Measurements from ENCODE around the gene LUZP2. TPM values are rescaled to one million over a fixed set of nuclear protein-coding genes. Genes with fewer than 3 reads are reported as not detected.

LUZP2 gene
- total and polyA plus RNA-seq, 2 donors (not counting 1 experiment from before 2014, with no cell fraction given): not detected

DNA sequence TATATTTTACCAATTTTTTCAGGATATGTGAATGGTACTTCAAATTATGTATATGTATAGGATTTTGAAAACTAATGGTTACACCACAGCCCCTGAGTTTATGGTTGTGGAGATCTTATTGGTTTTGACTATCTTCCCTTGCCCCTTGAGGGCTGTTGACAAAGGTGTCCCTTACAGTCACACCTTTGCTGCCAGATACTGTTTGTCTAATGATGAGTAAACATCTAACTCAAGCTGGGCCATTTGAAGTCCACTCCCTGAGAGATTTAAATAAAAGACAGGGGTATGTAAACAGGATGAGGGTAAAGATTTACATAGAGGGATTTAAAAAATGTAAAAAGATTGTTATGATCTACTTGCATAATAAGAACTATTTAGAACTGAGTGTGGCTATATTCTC, 38.9 kb upstream of the LUZP2 start:
- Histone ChIP-seq H3K27ac (ENCODE audit: low read length in 2 of 2) (no peak overlapping the region), H3K9me3 (ENCODE audit: control extremely low read depth in 1 of 3, control insufficient read depth in 2 of 3, insufficient read depth in 1 of 3, low read length in 2 of 3) (peaks cover 0 to 4% (median 0%) of the 10 kb centered on the region in 3 donors), H3K36me3 (replicated peaks in 1 of 2; ENCODE audit: control extremely low read depth in 1 of 2, control insufficient read depth in 1 of 2, extremely low read depth in 1 of 2, insufficient read depth in 2 of 2, low read length in 1 of 2) (no peaks in the 10 kb centered on the region), H4K20me1 (ENCODE audit: control insufficient read depth, insufficient read depth, low read length, poor library complexity, severe bottlenecking) (no peaks in the 10 kb centered on the region), H3K27me3 (replicated peaks in 1 of 4; ENCODE audit: control extremely low read depth in 1 of 4, control insufficient read depth in 3 of 4, insufficient read depth in 4 of 4, low read length in 3 of 4) (no peaks in the 10 kb centered on the region), H3K4me1 (ENCODE audit: control insufficient read depth in 2 of 2, insufficient read depth in 2 of 2, low read length in 2 of 2) (no peaks in the 10 kb centered on the region), H3K9ac (ENCODE audit: low read length) (no peak overlapping the region), H3K79me2 (ENCODE audit: control insufficient read depth, insufficient read depth, low read length) (no peaks in the 10 kb centered on the region), H3K4me3 (ENCODE audit: control extremely low read depth in 1 of 5, extremely low read depth in 1 of 5, insufficient read depth in 1 of 5, low read depth in 2 of 5, low read length in 4 of 5) (no peak overlapping the region), H3K4me2 (replicated peaks; ENCODE audit: low read depth, low read length, poor library complexity, severe bottlenecking) (no peak overlapping the region), H2AFZ (ENCODE audit: insufficient read depth, low read depth, low read length, poor library complexity, severe bottlenecking) (no peak overlapping the region)
- ATAC-seq (ENCODE audit: low read depth): no peak
- Mint-ChIP-seq H3K4me3 (no peak overlapping the region), H3K27ac (no peak overlapping the region), H3K9me3 (ENCODE audit: insufficient read depth) (no peaks in the 10 kb centered on the region), H3K4me1 (no peaks in the 10 kb centered on the region), H3K27me3 (no peaks in the 10 kb centered on the region)
- TF ChIP-seq, protein P1, sequence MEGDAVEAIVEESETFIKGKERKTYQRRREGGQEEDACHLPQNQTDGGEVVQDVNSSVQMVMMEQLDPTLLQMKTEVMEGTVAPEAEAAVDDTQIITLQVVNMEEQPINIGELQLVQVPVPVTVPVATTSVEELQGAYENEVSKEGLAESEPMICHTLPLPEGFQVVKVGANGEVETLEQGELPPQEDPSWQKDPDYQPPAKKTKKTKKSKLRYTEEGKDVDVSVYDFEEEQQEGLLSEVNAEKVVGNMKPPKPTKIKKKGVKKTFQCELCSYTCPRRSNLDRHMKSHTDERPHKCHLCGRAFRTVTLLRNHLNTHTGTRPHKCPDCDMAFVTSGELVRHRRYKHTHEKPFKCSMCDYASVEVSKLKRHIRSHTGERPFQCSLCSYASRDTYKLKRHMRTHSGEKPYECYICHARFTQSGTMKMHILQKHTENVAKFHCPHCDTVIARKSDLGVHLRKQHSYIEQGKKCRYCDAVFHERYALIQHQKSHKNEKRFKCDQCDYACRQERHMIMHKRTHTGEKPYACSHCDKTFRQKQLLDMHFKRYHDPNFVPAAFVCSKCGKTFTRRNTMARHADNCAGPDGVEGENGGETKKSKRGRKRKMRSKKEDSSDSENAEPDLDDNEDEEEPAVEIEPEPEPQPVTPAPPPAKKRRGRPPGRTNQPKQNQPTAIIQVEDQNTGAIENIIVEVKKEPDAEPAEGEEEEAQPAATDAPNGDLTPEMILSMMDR (IDR thresholded peaks at IDR 0.05): no peak
- no peak for TF ChIP-seq EZH2 (IDR thresholded peaks at IDR 0.05; ENCODE audit: borderline replicate concordance, insufficient read depth, low read depth, low read length, poor library complexity, severe bottlenecking)
- intact Hi-C loops (cut with micrococcal nuclease): no loop called here
- no peak for DNase-seq
- ChIA-PET POLR2A (no interaction called here), CTCF (no interaction called here)

DNA sequence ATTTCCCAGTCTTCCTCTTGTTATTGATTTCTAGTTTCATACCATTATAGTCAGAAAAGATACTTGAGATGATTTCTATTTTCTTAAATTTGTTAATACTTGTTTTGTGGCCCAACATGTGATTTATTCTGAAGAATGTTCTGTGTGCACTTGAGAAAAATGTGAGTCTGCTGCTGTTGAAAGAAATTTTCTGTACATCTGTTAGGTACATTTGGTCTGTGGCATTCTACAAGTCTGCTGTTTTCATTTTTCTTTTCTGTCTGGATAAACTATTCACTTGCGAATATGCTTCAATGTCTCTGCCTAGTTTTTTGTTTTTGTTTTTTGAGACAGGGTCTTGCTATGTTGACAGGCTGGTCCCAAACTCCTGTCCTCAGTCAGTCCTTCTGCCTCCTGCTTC, 26.4 kb upstream of the LUZP2 start:
- intact Hi-C loops (cut with micrococcal nuclease): no loop called here
- POLR2A ChIA-PET: no interaction called here
- H3K79me2 ChIP-seq (ENCODE audit: control insufficient read depth, insufficient read depth, low read length): no peaks in the 10 kb centered on the region

More for the DNA sequence above, 26.4 kb upstream of the LUZP2 start:
- Mint-ChIP-seq H3K27me3 (no peaks in the 10 kb centered on the region), H3K27ac (no peak overlapping the region), H3K4me1 (no peaks in the 10 kb centered on the region), H3K4me3 (no peak overlapping the region), H3K9me3 (ENCODE audit: insufficient read depth) (peaks cover 3% of the 10 kb centered on the region)
- no peak overlapping the region for H3K27ac ChIP-seq (ENCODE audit: low read length in 2 of 2)
- peaks cover 0 to 7% (median 0%) of the 10 kb centered on the region in 3 donors for H3K9me3 ChIP-seq (ENCODE audit: control extremely low read depth in 1 of 3, control insufficient read depth in 2 of 3, insufficient read depth in 1 of 3, low read length in 2 of 3)
- WGBS (ENCODE audit: insufficient coverage): 100% methylated on average over 1 of the region's 1 CpG
- no peaks in the 10 kb centered on the region for H4K20me1 ChIP-seq (ENCODE audit: control insufficient read depth, insufficient read depth, low read length, poor library complexity, severe bottlenecking)
- H3K4me1 ChIP-seq (ENCODE audit: control insufficient read depth in 2 of 2, insufficient read depth in 2 of 2, low read length in 2 of 2): no peaks in the 10 kb centered on the region
- ATAC-seq (ENCODE audit: low read depth) (no peak), DNase-seq (no peak)
- TF ChIP-seq EZH2 (IDR thresholded peaks at IDR 0.05; ENCODE audit: borderline replicate concordance, insufficient read depth, low read depth, low read length, poor library complexity, severe bottlenecking): no peak
- TF ChIP-seq, protein P1 (IDR thresholded peaks at IDR 0.05): no peak
- H3K36me3 ChIP-seq (replicated peaks in 1 of 2; ENCODE audit: control extremely low read depth in 1 of 2, control insufficient read depth in 1 of 2, extremely low read depth in 1 of 2, insufficient read depth in 2 of 2, low read length in 1 of 2): no peaks in the 10 kb centered on the region
- no peak overlapping the region for H2AFZ ChIP-seq (ENCODE audit: insufficient read depth, low read depth, low read length, poor library complexity, severe bottlenecking)
- no peak overlapping the region for H3K9ac ChIP-seq (ENCODE audit: low read length)
- no peak overlapping the region for H3K4me2 ChIP-seq (replicated peaks; ENCODE audit: low read depth, low read length, poor library complexity, severe bottlenecking)
- H3K4me3 ChIP-seq (ENCODE audit: control extremely low read depth in 1 of 5, extremely low read depth in 1 of 5, insufficient read depth in 1 of 5, low read depth in 2 of 5, low read length in 4 of 5): no peak overlapping the region
- H3K27me3 ChIP-seq (replicated peaks in 1 of 4; ENCODE audit: control extremely low read depth in 1 of 4, control insufficient read depth in 3 of 4, insufficient read depth in 4 of 4, low read length in 3 of 4): no peaks in the 10 kb centered on the region
- CTCF ChIA-PET: no interaction called here
